HL-60 (cell line): Measurements from ENCODE around the gene DNAJC18.

ENCODE experiments used
- GABPA ChIP-seq: IDR thresholded peaks from 2 replicates; pipeline ENCODE4 v1.6.1; 2012; ENCODE audit warnings: low read depth
- POLR2AphosphoS5 ChIP-seq: IDR thresholded peaks from 2 replicates; pipeline ENCODE4 v1.6.1; 2012; ENCODE audit warnings: low read depth
- SPI1 ChIP-seq: IDR thresholded peaks from 2 replicates; pipeline ENCODE4 v1.6.1; 2012; ENCODE audit warnings: low read depth, mild to moderate bottlenecking, borderline replicate concordance
- TF ChIP-seq, protein P1 (sequence below): IDR thresholded peaks from one replicate; pipeline ENCODE4 v1.5.1; 2011; ENCODE audit warnings: low read length, control low read depth, inconsistent platforms; ENCODE audit not compliant: insufficient read depth
- TF ChIP-seq, protein P2 (sequence below): IDR thresholded peaks from 2 replicates; pipeline ENCODE4 v1.6.1; 2012; ENCODE audit warnings: low read depth; ENCODE audit not compliant: insufficient replicate concordance

DNA sequence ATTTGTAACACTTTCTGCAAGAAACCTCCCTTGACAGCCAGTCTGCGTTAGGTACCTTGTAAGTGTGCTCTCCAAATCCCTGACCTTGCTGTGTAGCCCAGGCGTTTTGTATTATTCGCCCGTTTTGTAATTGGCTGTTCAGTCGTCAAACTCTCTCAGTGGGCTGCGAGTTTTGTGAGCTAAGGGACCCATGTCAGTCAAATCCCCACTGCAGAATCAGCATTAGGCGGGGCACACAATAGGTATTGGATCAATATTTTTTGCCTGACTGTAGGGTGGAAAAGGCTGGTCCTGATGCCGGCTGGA lies 665 bp downstream of the DNAJC18 start:
- TF ChIP-seq, protein P1, sequence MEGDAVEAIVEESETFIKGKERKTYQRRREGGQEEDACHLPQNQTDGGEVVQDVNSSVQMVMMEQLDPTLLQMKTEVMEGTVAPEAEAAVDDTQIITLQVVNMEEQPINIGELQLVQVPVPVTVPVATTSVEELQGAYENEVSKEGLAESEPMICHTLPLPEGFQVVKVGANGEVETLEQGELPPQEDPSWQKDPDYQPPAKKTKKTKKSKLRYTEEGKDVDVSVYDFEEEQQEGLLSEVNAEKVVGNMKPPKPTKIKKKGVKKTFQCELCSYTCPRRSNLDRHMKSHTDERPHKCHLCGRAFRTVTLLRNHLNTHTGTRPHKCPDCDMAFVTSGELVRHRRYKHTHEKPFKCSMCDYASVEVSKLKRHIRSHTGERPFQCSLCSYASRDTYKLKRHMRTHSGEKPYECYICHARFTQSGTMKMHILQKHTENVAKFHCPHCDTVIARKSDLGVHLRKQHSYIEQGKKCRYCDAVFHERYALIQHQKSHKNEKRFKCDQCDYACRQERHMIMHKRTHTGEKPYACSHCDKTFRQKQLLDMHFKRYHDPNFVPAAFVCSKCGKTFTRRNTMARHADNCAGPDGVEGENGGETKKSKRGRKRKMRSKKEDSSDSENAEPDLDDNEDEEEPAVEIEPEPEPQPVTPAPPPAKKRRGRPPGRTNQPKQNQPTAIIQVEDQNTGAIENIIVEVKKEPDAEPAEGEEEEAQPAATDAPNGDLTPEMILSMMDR = no peak
- TF ChIP-seq POLR2AphosphoS5 (no peak), GABPA (no peak), SPI1 (no peak)
- TF ChIP-seq, protein P2, sequence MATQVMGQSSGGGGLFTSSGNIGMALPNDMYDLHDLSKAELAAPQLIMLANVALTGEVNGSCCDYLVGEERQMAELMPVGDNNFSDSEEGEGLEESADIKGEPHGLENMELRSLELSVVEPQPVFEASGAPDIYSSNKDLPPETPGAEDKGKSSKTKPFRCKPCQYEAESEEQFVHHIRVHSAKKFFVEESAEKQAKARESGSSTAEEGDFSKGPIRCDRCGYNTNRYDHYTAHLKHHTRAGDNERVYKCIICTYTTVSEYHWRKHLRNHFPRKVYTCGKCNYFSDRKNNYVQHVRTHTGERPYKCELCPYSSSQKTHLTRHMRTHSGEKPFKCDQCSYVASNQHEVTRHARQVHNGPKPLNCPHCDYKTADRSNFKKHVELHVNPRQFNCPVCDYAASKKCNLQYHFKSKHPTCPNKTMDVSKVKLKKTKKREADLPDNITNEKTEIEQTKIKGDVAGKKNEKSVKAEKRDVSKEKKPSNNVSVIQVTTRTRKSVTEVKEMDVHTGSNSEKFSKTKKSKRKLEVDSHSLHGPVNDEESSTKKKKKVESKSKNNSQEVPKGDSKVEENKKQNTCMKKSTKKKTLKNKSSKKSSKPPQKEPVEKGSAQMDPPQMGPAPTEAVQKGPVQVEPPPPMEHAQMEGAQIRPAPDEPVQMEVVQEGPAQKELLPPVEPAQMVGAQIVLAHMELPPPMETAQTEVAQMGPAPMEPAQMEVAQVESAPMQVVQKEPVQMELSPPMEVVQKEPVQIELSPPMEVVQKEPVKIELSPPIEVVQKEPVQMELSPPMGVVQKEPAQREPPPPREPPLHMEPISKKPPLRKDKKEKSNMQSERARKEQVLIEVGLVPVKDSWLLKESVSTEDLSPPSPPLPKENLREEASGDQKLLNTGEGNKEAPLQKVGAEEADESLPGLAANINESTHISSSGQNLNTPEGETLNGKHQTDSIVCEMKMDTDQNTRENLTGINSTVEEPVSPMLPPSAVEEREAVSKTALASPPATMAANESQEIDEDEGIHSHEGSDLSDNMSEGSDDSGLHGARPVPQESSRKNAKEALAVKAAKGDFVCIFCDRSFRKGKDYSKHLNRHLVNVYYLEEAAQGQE = no peak
